Ascending aorta (tissue), 2 donors: ENCODE measurements around the gene RYR3. TPM values are rescaled to one million over a fixed set of nuclear protein-coding genes. Genes with fewer than 3 reads are reported as not detected.

Source experiments
- DNase-seq, 2 donors: peaks; one replicate each; pipeline ENCODE4 v3.0.0-alpha.2; 2019; ENCODE audit warnings: low spot score in 2 of 2
- H3K27ac ChIP-seq, 2 donors: fragments of 200-600 bp; sonication (generic); one replicate each; pipeline ENCODE4 v1.5.1; 2016 to 2017; ENCODE audit warnings: mild to moderate bottlenecking in 1 of 2
- H3K27me3 ChIP-seq: fragments of 200-600 bp; sonication (generic); one replicate; pipeline ENCODE4 v1.5.1; 2017
- H3K36me3 ChIP-seq, 2 donors: fragments of 200-600 bp; sonication (generic); one replicate each; pipeline ENCODE4 v1.5.1; 2016
- H3K4me1 ChIP-seq, 2 donors: fragments of 200-600 bp; sonication (generic); one replicate each; pipeline ENCODE4 v1.5.1; 2016 to 2017; ENCODE audit warnings: mild to moderate bottlenecking in 1 of 2
- H3K4me3 ChIP-seq, 2 donors: fragments of 200-600 bp; sonication (generic); one replicate each; pipeline ENCODE4 v1.5.1; 2016 to 2017; ENCODE audit warnings: mild to moderate bottlenecking in 1 of 2
- H3K9me3 ChIP-seq, 2 donors: fragments of 200-600 bp; sonication (generic); one replicate each; pipeline ENCODE4 v1.5.1; 2016
- CTCF ChIP-seq, 3 experiments: fragments of 200-600 bp in 2 of 3; fragments of 450-650 bp in 1 of 3; sonication (generic) in 2 of 3; IDR thresholded peaks; one replicate each; pipeline ENCODE4 v1.5.1; 2016 to 2019; ENCODE audit warnings: antibody characterized with exemption in 3 of 3, mild to moderate bottlenecking in 1 of 3, moderate library complexity in 1 of 3
- intact Hi-C: fragments of 100-400 bp; cut with DNase I; formaldehyde crosslinking; loops from one replicate; pipeline ENCODE4 v1.15.1; 2023
- total RNA-seq: library from RNA; depleted of rRNA; stranded (reverse); fragments of >200 nt; gene quantifications from one replicate; pipeline ENCODE4 v1.1.0, GENCODE V29; 2016

RYR3 gene
- total RNA-seq, 1 donor from 2014 or later, result 3.1 TPM

GRCh38 chr15:33454996-33455395 lies 144.2 kb downstream of the RYR3 start:
- H3K27me3 ChIP-seq, result no peaks in the 10 kb centered on the region
- TF ChIP-seq CTCF (IDR thresholded peaks at IDR 0.05), result no peak
- no peaks in the 10 kb centered on the region for H3K9me3 ChIP-seq
- H3K4me1 ChIP-seq, result no peaks in the 10 kb centered on the region
- no peak overlapping the region for H3K27ac ChIP-seq
- intact Hi-C loops, result no loop called here
- H3K4me3 ChIP-seq, result no peak overlapping the region
- H3K36me3 ChIP-seq, result no peaks in the 10 kb centered on the region
- no peak for DNase-seq

GRCh38 chr15:33458421-33458820 lies 147.7 kb downstream of the RYR3 start:
- Histone ChIP-seq H3K4me1 (no peaks in the 10 kb centered on the region), H3K27ac (no peak overlapping the region), H3K27me3 (no peaks in the 10 kb centered on the region), H3K36me3 (no peaks in the 10 kb centered on the region), H3K4me3 (no peak overlapping the region), H3K9me3 (no peaks in the 10 kb centered on the region)
- no peak for DNase-seq
- intact Hi-C loops, result no loop called here
- no peak for TF ChIP-seq CTCF (IDR thresholded peaks at IDR 0.05)

GRCh38 chr15:33460166-33460805 lies 149.5 kb downstream of the RYR3 start:
- no peak overlapping the region for H3K4me3 ChIP-seq
- DNase-seq, result no peak
- H3K9me3 ChIP-seq, result no peaks in the 10 kb centered on the region
- no peak overlapping the region for H3K27ac ChIP-seq
- H3K4me1 ChIP-seq, result no peaks in the 10 kb centered on the region
- no peaks in the 10 kb centered on the region for H3K27me3 ChIP-seq
- no peak for TF ChIP-seq CTCF (IDR thresholded peaks at IDR 0.05)
- no peaks in the 10 kb centered on the region for H3K36me3 ChIP-seq
- intact Hi-C loops, result no loop called here

- Histone ChIP-seq H3K4me3 (no peak overlapping the region), H3K27me3 (no peaks in the 10 kb centered on the region), H3K9me3 (no peaks in the 10 kb centered on the region), H3K27ac (no peak overlapping the region), H3K4me1 (no peaks in the 10 kb centered on the region), H3K36me3 (no peaks in the 10 kb centered on the region)
- no peak for TF ChIP-seq CTCF (IDR thresholded peaks at IDR 0.05)
- DNase-seq, result no peak
- intact Hi-C loops, result no loop called here
These were observed 150.9 kb downstream of the RYR3 start for GRCh38 chr15:33461671-33462070.

- Histone ChIP-seq H3K4me3 (no peak overlapping the region), H3K36me3 (no peaks in the 10 kb centered on the region), H3K27ac (no peak overlapping the region), H3K4me1 (no peaks in the 10 kb centered on the region), H3K9me3 (no peaks in the 10 kb centered on the region), H3K27me3 (no peaks in the 10 kb centered on the region)
- intact Hi-C loops, result no loop called here
- no peak for DNase-seq
- TF ChIP-seq CTCF (IDR thresholded peaks at IDR 0.05), result no peak
These were observed 156.5 kb downstream of the RYR3 start for GRCh38 chr15:33467146-33467815.
